Measurements from ENCODE around the gene AMY2B. TPM values are rescaled to one million over a fixed set of nuclear protein-coding genes. Genes with fewer than 3 reads are reported as not detected.
"Not testable (repeated sequence)": the region's sequence is repeated elsewhere in the genome, so short reads cannot be mapped to it uniquely, and the experiment has no call there.

Gene AMY2B
- total RNA-seq, 1 experiment from 2014 or later = 0.11 TPM

DNA sequence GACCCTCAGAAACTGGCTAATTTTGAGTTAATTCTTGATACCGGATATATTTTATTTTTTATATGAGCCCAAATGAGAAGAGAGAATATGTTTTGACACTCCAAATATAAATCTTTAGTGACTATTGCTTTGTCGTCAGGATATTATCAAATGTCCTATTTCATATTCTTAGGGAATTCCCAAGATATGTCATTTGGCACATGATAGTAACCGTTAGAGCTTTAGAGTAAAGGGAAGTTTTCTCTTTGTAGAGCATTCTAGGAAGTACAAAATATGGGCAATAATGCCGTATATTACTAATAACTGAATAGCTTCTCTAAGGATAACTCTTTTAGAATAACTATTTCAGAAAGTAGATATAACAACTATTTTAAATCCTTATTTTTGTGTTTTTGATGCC is 8.3 kb upstream of the AMY2B start:
- POLR2A ChIA-PET (ENCODE audit: unreplicated experiment) = no interaction called here
- no peak overlapping the region for H3K4me2 ChIP-seq

DNA sequence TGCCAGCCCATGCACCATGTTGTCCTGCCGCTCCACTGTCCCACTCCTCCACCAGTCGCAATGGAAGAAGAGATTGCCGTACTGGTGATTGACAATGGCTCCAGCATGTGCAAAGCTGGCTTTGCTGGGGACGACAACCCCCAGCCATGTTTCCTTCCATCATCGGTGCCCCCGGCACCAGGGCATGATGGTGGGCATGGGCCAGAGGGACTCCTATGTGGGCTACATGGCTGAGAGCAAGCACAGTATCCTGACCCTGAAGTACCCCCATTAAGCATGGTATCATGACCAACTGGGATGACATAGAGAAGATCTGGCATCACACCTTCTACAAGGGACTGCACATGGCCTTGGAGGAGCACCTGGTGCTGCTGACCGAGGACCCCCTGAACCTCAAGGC is 1.9 kb upstream of the AMY2B start:
- intact Hi-C loops (cut with micrococcal nuclease; ENCODE audit: unreplicated experiment) = no loop called here
- no peaks in the 10 kb centered on the region for H3K36me3 ChIP-seq (ENCODE audit: low read depth)
- no peaks in the 10 kb centered on the region for H3F3A ChIP-seq (ENCODE audit: insufficient read depth, low read depth)
- H4K20me1 ChIP-seq (ENCODE audit: insufficient read depth) = no peaks in the 10 kb centered on the region
- H3K9me2 ChIP-seq (ENCODE audit: insufficient read depth) = no peaks in the 10 kb centered on the region
- no peak for DNase-seq
- H3K27me3 ChIP-seq (ENCODE audit: insufficient read depth, low read depth) = no peaks in the 10 kb centered on the region
- no peak overlapping the region for H3K27ac ChIP-seq
- CTCF ChIA-PET = no interaction called here
- H3K4me3 ChIP-seq = no peak overlapping the region
- H3K9me3 ChIP-seq (ENCODE audit: insufficient read depth, low read depth) = no peaks in the 10 kb centered on the region
- POLR2A ChIA-PET (ENCODE audit: unreplicated experiment) = no interaction called here
- no peaks in the 10 kb centered on the region for H3K79me2 ChIP-seq (ENCODE audit: low read depth)
- H2AFZ ChIP-seq = no peak overlapping the region
- no peak overlapping the region for H3K4me2 ChIP-seq
- H3K4me1 ChIP-seq (replicated peaks; ENCODE audit: insufficient read depth) = no peaks in the 10 kb centered on the region
- no peak for TF ChIP-seq EZH2 (IDR thresholded peaks at IDR 0.05; ENCODE audit: low read depth)
- TF ChIP-seq, protein P1, sequence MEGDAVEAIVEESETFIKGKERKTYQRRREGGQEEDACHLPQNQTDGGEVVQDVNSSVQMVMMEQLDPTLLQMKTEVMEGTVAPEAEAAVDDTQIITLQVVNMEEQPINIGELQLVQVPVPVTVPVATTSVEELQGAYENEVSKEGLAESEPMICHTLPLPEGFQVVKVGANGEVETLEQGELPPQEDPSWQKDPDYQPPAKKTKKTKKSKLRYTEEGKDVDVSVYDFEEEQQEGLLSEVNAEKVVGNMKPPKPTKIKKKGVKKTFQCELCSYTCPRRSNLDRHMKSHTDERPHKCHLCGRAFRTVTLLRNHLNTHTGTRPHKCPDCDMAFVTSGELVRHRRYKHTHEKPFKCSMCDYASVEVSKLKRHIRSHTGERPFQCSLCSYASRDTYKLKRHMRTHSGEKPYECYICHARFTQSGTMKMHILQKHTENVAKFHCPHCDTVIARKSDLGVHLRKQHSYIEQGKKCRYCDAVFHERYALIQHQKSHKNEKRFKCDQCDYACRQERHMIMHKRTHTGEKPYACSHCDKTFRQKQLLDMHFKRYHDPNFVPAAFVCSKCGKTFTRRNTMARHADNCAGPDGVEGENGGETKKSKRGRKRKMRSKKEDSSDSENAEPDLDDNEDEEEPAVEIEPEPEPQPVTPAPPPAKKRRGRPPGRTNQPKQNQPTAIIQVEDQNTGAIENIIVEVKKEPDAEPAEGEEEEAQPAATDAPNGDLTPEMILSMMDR (conservative IDR thresholded peaks at IDR 0.05) = no peak
- BruUV-seq (replicated peaks) = no TSS peak

More for the DNA sequence above, 8.3 kb upstream of the AMY2B start:
- peaks cover 5% of the 10 kb centered on the region; the same call in 1 of the 2 replicates for H3K9me2 ChIP-seq (ENCODE audit: insufficient read depth)
- no peaks in the 10 kb centered on the region for H3K4me1 ChIP-seq (replicated peaks; ENCODE audit: insufficient read depth)
- no peaks in the 10 kb centered on the region for H3F3A ChIP-seq (ENCODE audit: insufficient read depth, low read depth)
- no peak overlapping the region for H3K27ac ChIP-seq
- no peaks in the 10 kb centered on the region for H3K27me3 ChIP-seq (ENCODE audit: insufficient read depth, low read depth)
- CTCF ChIA-PET = no interaction called here
- no TSS peak for BruUV-seq (replicated peaks)
- H3K36me3 ChIP-seq (ENCODE audit: low read depth) = no peaks in the 10 kb centered on the region
- no peaks in the 10 kb centered on the region for H3K79me2 ChIP-seq (ENCODE audit: low read depth)
- intact Hi-C loops (cut with micrococcal nuclease; ENCODE audit: unreplicated experiment) = no loop called here
- no peaks in the 10 kb centered on the region for H4K20me1 ChIP-seq (ENCODE audit: insufficient read depth)
- no peak for TF ChIP-seq EZH2 (IDR thresholded peaks at IDR 0.05; ENCODE audit: low read depth)
- TF ChIP-seq, protein P1 (conservative IDR thresholded peaks at IDR 0.05) = no peak
- H3K9me3 ChIP-seq (ENCODE audit: insufficient read depth, low read depth) = no peaks in the 10 kb centered on the region
- H3K4me3 ChIP-seq = no peak overlapping the region
- DNase-seq = no peak
- no peak overlapping the region for H2AFZ ChIP-seq

DNA sequence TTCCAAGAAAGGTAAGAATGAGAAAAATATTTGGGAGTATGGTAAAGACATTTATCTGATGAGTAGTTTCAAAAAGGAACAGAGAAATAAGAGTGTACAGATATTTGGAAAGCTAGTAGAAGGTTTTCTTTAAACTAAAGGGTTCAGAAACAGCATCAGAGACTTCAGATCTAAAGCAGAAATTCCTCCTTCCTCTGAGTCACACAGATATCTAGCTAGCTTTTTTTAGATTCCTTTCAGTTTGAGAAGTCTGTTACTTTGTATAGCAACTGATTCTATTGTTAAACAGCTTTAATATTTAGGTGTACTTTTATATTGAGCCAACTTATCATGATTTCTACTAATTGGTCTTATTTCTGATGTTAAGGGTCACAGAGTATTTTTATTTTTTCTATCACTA is 4.7 kb downstream of the AMY2B start:
- Histone ChIP-seq H3F3A (ENCODE audit: insufficient read depth, low read depth) (no peaks in the 10 kb centered on the region), H3K4me2 (no peak overlapping the region), H3K79me2 (ENCODE audit: low read depth) (no peaks in the 10 kb centered on the region), H3K9me2 (ENCODE audit: insufficient read depth) (no peaks in the 10 kb centered on the region), H3K27ac (no peak overlapping the region), H3K27me3 (ENCODE audit: insufficient read depth, low read depth) (no peaks in the 10 kb centered on the region), H4K20me1 (ENCODE audit: insufficient read depth) (no peaks in the 10 kb centered on the region), H3K4me3 (no peak overlapping the region), H3K4me1 (replicated peaks; ENCODE audit: insufficient read depth) (no peaks in the 10 kb centered on the region), H3K9me3 (ENCODE audit: insufficient read depth, low read depth) (no peaks in the 10 kb centered on the region), H2AFZ (no peak overlapping the region), H3K36me3 (ENCODE audit: low read depth) (no peaks in the 10 kb centered on the region)
- ChIA-PET POLR2A (ENCODE audit: unreplicated experiment) (no interaction called here), CTCF (no interaction called here)
- TF ChIP-seq, protein P1 (conservative IDR thresholded peaks at IDR 0.05) = no peak
- no peak for TF ChIP-seq EZH2 (IDR thresholded peaks at IDR 0.05; ENCODE audit: low read depth)
- intact Hi-C loops (cut with micrococcal nuclease; ENCODE audit: unreplicated experiment) = no loop called here
- BruUV-seq (replicated peaks) = no TSS peak
- DNase-seq = no peak

DNA sequence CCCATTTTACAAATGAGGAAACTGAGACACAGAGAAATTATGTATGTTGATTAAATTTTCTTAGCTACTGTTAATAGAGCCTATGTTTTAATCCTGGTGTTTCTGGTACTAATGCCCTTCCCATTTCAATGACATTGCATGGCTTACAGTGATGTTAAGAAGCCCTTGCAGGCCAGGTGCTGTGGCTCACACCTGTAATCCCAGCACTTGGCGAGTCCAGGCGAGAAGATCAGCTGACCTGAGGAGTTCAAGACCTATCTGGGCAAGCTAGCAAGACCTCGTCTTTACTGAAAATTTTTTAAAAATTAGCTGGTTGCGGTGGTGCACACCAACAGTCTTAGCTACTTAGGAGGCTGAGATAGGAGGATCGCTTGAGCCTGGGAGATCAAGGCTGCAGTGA is 5.4 kb downstream of the AMY2B start:
- H3K27ac ChIP-seq; DNase-seq; BruUV-seq (replicated peaks); H3K4me2 ChIP-seq; H3K4me3 ChIP-seq; H4K20me1 ChIP-seq (ENCODE audit: insufficient read depth); CTCF ChIA-PET; H3K9me2 ChIP-seq (ENCODE audit: insufficient read depth); intact Hi-C loops (cut with micrococcal nuclease; ENCODE audit: unreplicated experiment); H2AFZ ChIP-seq; H3F3A ChIP-seq (ENCODE audit: insufficient read depth, low read depth); H3K4me1 ChIP-seq (replicated peaks; ENCODE audit: insufficient read depth); POLR2A ChIA-PET (ENCODE audit: unreplicated experiment); H3K79me2 ChIP-seq (ENCODE audit: low read depth); H3K36me3 ChIP-seq (ENCODE audit: low read depth); H3K27me3 ChIP-seq (ENCODE audit: insufficient read depth, low read depth); H3K9me3 ChIP-seq (ENCODE audit: insufficient read depth, low read depth): not testable (repeated sequence)

Data from PC-9 (cell line).